SK-N-MC (cell line): ENCODE data around the gene SYNE1.

ENCODE experiments used
- EZH2 ChIP-seq: fragments of 200-600 bp; sonication (generic); IDR thresholded peaks from one replicate; pipeline ENCODE4 v1.6.1; 2017; ENCODE audit warnings: antibody characterized with exemption
- POLR2AphosphoS5 ChIP-seq: IDR thresholded peaks from 2 replicates; pipeline ENCODE4 v1.6.1; 2012; ENCODE audit warnings: mild to moderate bottlenecking, low read depth, low read length, borderline replicate concordance

- TF ChIP-seq POLR2AphosphoS5 (no peak), EZH2 (no peak)
These were observed 340.4 kb downstream of the SYNE1 start for GRCh38 chr6:152296648-152297376.
